H1 (cell line): ENCODE results near the gene ZNF25. TPM values are rescaled to one million over a fixed set of nuclear protein-coding genes. Genes with fewer than 3 reads are reported as not detected.

ENCODE experiments used
- CTCF ChIA-PET: fragments of 300-600 bp; sonication (Branson Sonifier 250); formaldehyde crosslinking; loops from one replicate; lab custom pipeline; 2021; ENCODE audit not compliant: partially characterized antibody; lab: Charles Lee
- POLR2A ChIA-PET: fragments of 300-600 bp; sonication (Branson Sonifier 250); formaldehyde crosslinking; loops from one replicate; lab custom pipeline; 2021; ENCODE audit warnings: inconsistent platforms; ENCODE audit not compliant: partially characterized antibody; lab: Charles Lee
- DNase-seq, 2 experiments: peaks; one replicate each; pipeline versions ENCODE4 v3.0.0 to v3.0.0-alpha.2; 2010 to 2022; ENCODE audit warnings: low spot score in 2 of 2, low read depth in 1 of 2, mixed read lengths in 1 of 2
- FAIRE-seq: peaks from 2 replicates; lab custom pipeline; 2011; peaks lifted over from hg19 to GRCh38; lab: Jason Lieb, UNC
- H2AFZ ChIP-seq: 2 replicates; pipeline ENCODE4 v1.8.1; 2012; ENCODE audit warnings: low read length, inconsistent platforms
- H2AK5ac ChIP-seq: 2 replicates; pipeline ENCODE4 v1.6.1; 2013; ENCODE audit warnings: low read depth, low read length
- H2BK120ac ChIP-seq: replicated peaks from 2 replicates; pipeline ENCODE3; 2013; ENCODE audit warnings: low read depth, low read length, inconsistent platforms
- H2BK12ac ChIP-seq: 2 replicates; pipeline ENCODE4 v1.6.1; 2013; ENCODE audit warnings: low read depth, low read length
- H2BK15ac ChIP-seq: 2 replicates; pipeline ENCODE4 v1.6.1; 2013; ENCODE audit warnings: low read length
- H2BK20ac ChIP-seq: 2 replicates; pipeline ENCODE4 v1.6.1; 2013; ENCODE audit warnings: low read length
- H2BK5ac ChIP-seq: 2 replicates; pipeline ENCODE4 v1.6.1; 2013; ENCODE audit warnings: low read depth, low read length
- H3K14ac ChIP-seq: 2 replicates; pipeline ENCODE4 v1.6.1; 2013; ENCODE audit warnings: inconsistent platforms; ENCODE audit not compliant: insufficient read length
- H3K18ac ChIP-seq: 2 replicates; pipeline ENCODE4 v1.6.1; 2013; ENCODE audit warnings: low read length; ENCODE audit errors: extremely low read depth
- H3K23ac ChIP-seq: 2 replicates; pipeline ENCODE4 v1.6.1; 2013; ENCODE audit warnings: inconsistent platforms; ENCODE audit not compliant: insufficient read length
- H3K23me2 ChIP-seq: 2 replicates; pipeline ENCODE4 v1.6.1; 2013; ENCODE audit warnings: low read depth, low read length
- H3K27ac ChIP-seq: 2 replicates; pipeline ENCODE4 v1.6.1; 2011; ENCODE audit warnings: low read depth, low read length, inconsistent platforms
- H3K27me3 ChIP-seq, 4 experiments: replicated peaks in 1 of 4; 1 replicate in 1 of 4; 2 replicates in 3 of 4; pipeline versions ENCODE4 v1.6.1 to v1.8.1; 2011 to 2013; ENCODE audit warnings: low read length in 3 of 4, mild to moderate bottlenecking in 3 of 4, inconsistent platforms in 2 of 4, mixed read lengths in 2 of 4, moderate library complexity in 1 of 4; ENCODE audit not compliant: control insufficient read depth in 3 of 4, insufficient read depth in 3 of 4; ENCODE audit errors: extremely low read depth in 1 of 4
- H3K36me3 ChIP-seq, 4 experiments: 2 replicates each; pipeline versions ENCODE4 v1.6.1 to v1.8.1; 2011 to 2013; ENCODE audit warnings: mild to moderate bottlenecking in 4 of 4, low read length in 3 of 4, moderate library complexity in 2 of 4, control low read depth in 1 of 4, inconsistent platforms in 1 of 4; ENCODE audit not compliant: insufficient read depth in 4 of 4, control insufficient read depth in 2 of 4
- H3K4ac ChIP-seq: replicated peaks from 2 replicates; pipeline ENCODE3; 2013; ENCODE audit warnings: low read length, low read depth, mixed read lengths, inconsistent platforms; ENCODE audit not compliant: insufficient read length
- H3K4me1 ChIP-seq, 4 experiments: replicated peaks in 1 of 4; 1 replicate in 1 of 4; 2 replicates in 3 of 4; pipeline versions ENCODE4 v1.6.1 to v1.8.1; 2011 to 2013; ENCODE audit warnings: low read length in 3 of 4, inconsistent platforms in 2 of 4, mixed read lengths in 1 of 4; ENCODE audit not compliant: insufficient read depth in 4 of 4, control insufficient read depth in 3 of 4
- H3K4me2 ChIP-seq, 2 experiments: 2 replicates each; pipeline versions ENCODE4 v1.6.1 to v1.8.1; 2011 to 2013; ENCODE audit warnings: low read depth in 2 of 2, low read length in 2 of 2, control low read depth in 1 of 2, inconsistent platforms in 1 of 2, mild to moderate bottlenecking in 1 of 2; ENCODE audit not compliant: insufficient read depth in 1 of 2
- H3K4me3 ChIP-seq, 4 experiments: fragments of 200-600, 300-600 bp in 1 of 4; sonication (generic), shearing (Covaris generic), sonication (Bioruptor Twin) in 1 of 4; 2 replicates each; pipeline versions ENCODE4 v1.5.1 to v1.8.1; 2011 to 2016; ENCODE audit warnings: low read length in 4 of 4, low read depth in 3 of 4, control low read depth in 2 of 4, inconsistent platforms in 2 of 4, mild to moderate bottlenecking in 2 of 4, mixed read lengths in 1 of 4, moderate library complexity in 1 of 4; ENCODE audit not compliant: insufficient read depth in 2 of 4; ENCODE audit errors: extremely low read depth in 1 of 4
- H3K56ac ChIP-seq: replicated peaks from 2 replicates; pipeline ENCODE3; 2013; ENCODE audit warnings: low read depth, mild to moderate bottlenecking, mixed read lengths, low read length, inconsistent platforms; ENCODE audit not compliant: insufficient read length
- H3K79me1 ChIP-seq: 2 replicates; pipeline ENCODE4 v1.6.1; 2013; ENCODE audit warnings: low read depth, low read length, control low read depth
- H3K79me2 ChIP-seq, 2 experiments: 2 replicates each; pipeline versions ENCODE4 v1.6.1 to v1.8.1; 2012 to 2013; ENCODE audit warnings: low read length in 2 of 2, mild to moderate bottlenecking in 2 of 2, inconsistent platforms in 1 of 2; ENCODE audit not compliant: insufficient read depth in 2 of 2, control insufficient read depth in 1 of 2
- H3K9ac ChIP-seq, 4 experiments: replicated peaks in 1 of 4; 1 replicate in 1 of 4; 2 replicates in 3 of 4; pipeline versions ENCODE4 v1.6.1 to v1.8.1; 2011 to 2013; ENCODE audit warnings: low read depth in 3 of 4, low read length in 3 of 4, control low read depth in 2 of 4, mild to moderate bottlenecking in 2 of 4, moderate library complexity in 2 of 4, inconsistent platforms in 1 of 4; ENCODE audit errors: extremely low read depth in 1 of 4
- H3K9me3 ChIP-seq, 2 experiments: 2 replicates each; pipeline versions ENCODE4 v1.6.1 to v1.8.1; 2012 to 2013; ENCODE audit warnings: mild to moderate bottlenecking in 2 of 2, moderate library complexity in 2 of 2, control low read depth in 1 of 2, inconsistent platforms in 1 of 2, low read depth in 1 of 2, low read length in 1 of 2, mixed read lengths in 1 of 2; ENCODE audit not compliant: insufficient read depth in 2 of 2
- H4K20me1 ChIP-seq, 2 experiments: replicated peaks in 1 of 2; 2 replicates each; pipeline versions ENCODE3 to v1.8.1; 2011 to 2013; ENCODE audit warnings: inconsistent platforms in 2 of 2, low read length in 2 of 2, mild to moderate bottlenecking in 1 of 2; ENCODE audit not compliant: insufficient read depth in 2 of 2, control insufficient read depth in 1 of 2
- H4K5ac ChIP-seq: 2 replicates; pipeline ENCODE4 v1.6.1; 2013; ENCODE audit warnings: low read length, low read depth, mixed read lengths, inconsistent platforms; ENCODE audit not compliant: insufficient read length
- H4K8ac ChIP-seq: 2 replicates; pipeline ENCODE4 v1.8.0; 2013; ENCODE audit warnings: mild to moderate bottlenecking, moderate library complexity, low read length, inconsistent platforms; ENCODE audit not compliant: insufficient read depth; ENCODE audit errors: extremely low read depth
- H4K91ac ChIP-seq: replicated peaks from 2 replicates; pipeline ENCODE3; 2013; ENCODE audit warnings: low read length, mixed read lengths, inconsistent platforms; ENCODE audit not compliant: insufficient read length
- ASH2L ChIP-seq: fragments of 200-600, 300-600 bp; sonication (generic); IDR thresholded peaks from one replicate; pipeline ENCODE4 v1.7.1; 2017; ENCODE audit warnings: low read length
- JUND ChIP-seq: IDR thresholded peaks from 2 replicates; pipeline ENCODE4 v1.6.1; 2011; ENCODE audit warnings: mild to moderate bottlenecking, improper control_type of control experiment, low read length
- RXRA ChIP-seq: IDR thresholded peaks from 2 replicates; pipeline ENCODE4 v1.6.1; 2011; ENCODE audit warnings: low read depth, mild to moderate bottlenecking, low read length, moderate library complexity; ENCODE audit not compliant: insufficient read depth
- ZNF274 ChIP-seq: IDR thresholded peaks from 2 replicates; pipeline ENCODE4 v1.7.0; 2012; ENCODE audit warnings: low read length, borderline replicate concordance; ENCODE audit errors: extremely low read depth
- WGBS, 2 experiments: shearing (Covaris generic) in 1 of 2; methylation state at CpG; one replicate each; pipeline versions ENCODE4 v1.1.6 to v1.1.7; 2013 to 2015; ENCODE audit warnings: low lambda C conversion rate in 2 of 2, mixed read lengths in 2 of 2, inconsistent platforms in 1 of 2, low coverage in 1 of 2, missing lambda C conversion rate in 1 of 2; ENCODE audit not compliant: insufficient replicate concordance in 2 of 2, insufficient coverage in 1 of 2, insufficient read length in 1 of 2; ENCODE audit errors: extremely low coverage in 1 of 2, missing lambda C conversion rate in 1 of 2; 5-methylcytosine and 5-hydroxymethylcytosine counted together
- polyA plus RNA-seq, 7 experiments: library from polyadenylated mRNA; depleted of rRNA in 3 of 7; stranded (reverse) in 5 of 7; unstranded in 2 of 7; fragments of >200 nt in 5 of 7; fragments of 200-250 nt in 2 of 7; gene quantifications; 1 replicate in 5 of 7; 2 replicates in 1 of 7; 4 replicates in 1 of 7; pipeline versions ENCODE4 v1.2.1 to v1.2.3, GENCODE V29; 2011 to 2013; ENCODE audit warnings: missing spikeins in 2 of 7, mixed read lengths in 2 of 7
- total RNA-seq: library from RNA; stranded (reverse); fragmentation: NEBNext Ultra II Directional; extraction: Animal tissue kit (Norgen Biotek cat#: 25700); gene quantifications from 2 replicates; pipeline ENCODE4 v1.2.1, GENCODE V29; 2021
- TF ChIP-seq, protein P1 (sequence below), 3 experiments: IDR thresholded peaks; 1 replicate in 2 of 3; 2 replicates in 1 of 3; pipeline versions ENCODE4 v1.5.1 to v1.6.1; 2011; ENCODE audit warnings: low read length in 3 of 3, mild to moderate bottlenecking in 3 of 3, inconsistent platforms in 2 of 3, low read depth in 1 of 3, moderate library complexity in 1 of 3; ENCODE audit not compliant: insufficient read depth in 1 of 3; ENCODE audit errors: control extremely low read depth in 1 of 3

Gene ZNF25
- total and polyA plus RNA-seq, 2 of the 8 experiments (the other 6 are each of a cell fraction or from before 2014, with no cell fraction given) = 0.17 to 1.3 TPM

GRCh38 chr10:37934791-37935190 lies 41.7 kb downstream of the ZNF25 start:
- H2BK20ac ChIP-seq = no peak overlapping the region
- H3K18ac ChIP-seq = no peak overlapping the region
- DNase-seq (no peak), FAIRE-seq (no peak)
- CTCF ChIA-PET = no interaction called here
- no peak overlapping the region for H3K14ac ChIP-seq
- H3K36me3 ChIP-seq = no peaks in the 10 kb centered on the region
- no peak overlapping the region for H3K4me2 ChIP-seq
- no peak overlapping the region for H4K5ac ChIP-seq
- no peak overlapping the region for H2BK15ac ChIP-seq
- H2BK12ac ChIP-seq = no peak overlapping the region
- no peaks in the 10 kb centered on the region for H3K23me2 ChIP-seq
- H2AK5ac ChIP-seq = no peak overlapping the region
- no peaks in the 10 kb centered on the region for H3K79me1 ChIP-seq
- no peaks in the 10 kb centered on the region for H4K20me1 ChIP-seq
- H3K4me3 ChIP-seq = no peak overlapping the region
- 53% methylated on average over 2 of the region's 2 CpGs; no CpG with 5 or more reads in 1 of the 2 experiments for WGBS, 2 experiments
- H4K8ac ChIP-seq = no peak overlapping the region
- no peak overlapping the region for H3K56ac ChIP-seq
- no peak overlapping the region for H3K9ac ChIP-seq
- H3K79me2 ChIP-seq = no peaks in the 10 kb centered on the region
- H3K27ac ChIP-seq = no peak overlapping the region
- H3K4me1 ChIP-seq = no peaks in the 10 kb centered on the region
- no peak overlapping the region for H2AFZ ChIP-seq
- H2BK5ac ChIP-seq = no peak overlapping the region
- H3K4ac ChIP-seq = no peak overlapping the region
- H4K91ac ChIP-seq = no peak overlapping the region
- no peak overlapping the region for H3K23ac ChIP-seq
- H3K27me3 ChIP-seq = no peaks in the 10 kb centered on the region
- POLR2A ChIA-PET = no interaction called here
- H3K9me3 ChIP-seq = peaks cover 64 to 92% of the 10 kb centered on the region in 2 experiments
- no peak overlapping the region for H2BK120ac ChIP-seq
- TF ChIP-seq ZNF274 = no peak
- no peak for TF ChIP-seq RXRA
- TF ChIP-seq, protein P1, sequence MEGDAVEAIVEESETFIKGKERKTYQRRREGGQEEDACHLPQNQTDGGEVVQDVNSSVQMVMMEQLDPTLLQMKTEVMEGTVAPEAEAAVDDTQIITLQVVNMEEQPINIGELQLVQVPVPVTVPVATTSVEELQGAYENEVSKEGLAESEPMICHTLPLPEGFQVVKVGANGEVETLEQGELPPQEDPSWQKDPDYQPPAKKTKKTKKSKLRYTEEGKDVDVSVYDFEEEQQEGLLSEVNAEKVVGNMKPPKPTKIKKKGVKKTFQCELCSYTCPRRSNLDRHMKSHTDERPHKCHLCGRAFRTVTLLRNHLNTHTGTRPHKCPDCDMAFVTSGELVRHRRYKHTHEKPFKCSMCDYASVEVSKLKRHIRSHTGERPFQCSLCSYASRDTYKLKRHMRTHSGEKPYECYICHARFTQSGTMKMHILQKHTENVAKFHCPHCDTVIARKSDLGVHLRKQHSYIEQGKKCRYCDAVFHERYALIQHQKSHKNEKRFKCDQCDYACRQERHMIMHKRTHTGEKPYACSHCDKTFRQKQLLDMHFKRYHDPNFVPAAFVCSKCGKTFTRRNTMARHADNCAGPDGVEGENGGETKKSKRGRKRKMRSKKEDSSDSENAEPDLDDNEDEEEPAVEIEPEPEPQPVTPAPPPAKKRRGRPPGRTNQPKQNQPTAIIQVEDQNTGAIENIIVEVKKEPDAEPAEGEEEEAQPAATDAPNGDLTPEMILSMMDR (IDR thresholded peaks at IDR 0.05; ENCODE audit: control extremely low read depth in 1 of 3, insufficient read depth in 1 of 3, low read depth in 1 of 3, low read length in 3 of 3) = no peak
- TF ChIP-seq JUND = no peak
- no peak for TF ChIP-seq ASH2L
